Nephron (organoid): ENCODE data around the gene UBR4.
A peak's percentile ranks its signal among the peaks of the same experiment; 100 is the strongest.

ENCODE experiments used
- H3K27ac Mint-ChIP-seq, 3 experiments: 2 replicates each; pipeline ENCODE4 v1.8.0; 2020; ENCODE audit warnings: mixed read lengths in 3 of 3, mild to moderate bottlenecking in 2 of 3, moderate library complexity in 1 of 3
- H3K27me3 Mint-ChIP-seq: 2 replicates; pipeline ENCODE4 v1.8.0; 2021; ENCODE audit warnings: low read depth, mild to moderate bottlenecking, moderate library complexity, mixed read lengths
- H3K36me3 Mint-ChIP-seq: 2 replicates; pipeline ENCODE4 v1.8.0; 2020; ENCODE audit warnings: low read depth, mixed read lengths
- H3K4me1 Mint-ChIP-seq: 2 replicates; pipeline ENCODE4 v1.8.0; 2020; ENCODE audit warnings: mixed read lengths
- H3K4me3 Mint-ChIP-seq, 3 experiments: 2 replicates each; pipeline ENCODE4 v1.8.0; 2020; ENCODE audit warnings: mild to moderate bottlenecking in 3 of 3, mixed read lengths in 3 of 3, moderate library complexity in 2 of 3
- H3K9me3 Mint-ChIP-seq: 2 replicates; pipeline ENCODE4 v1.8.0; 2020; ENCODE audit warnings: mixed read lengths
- TF ChIP-seq, protein P1 (sequence below), 3 experiments: fragments of 200-600 bp; sonication (generic); IDR thresholded peaks; one replicate each; pipeline ENCODE4 v1.5.0; 2021; ENCODE audit warnings: antibody characterized with exemption in 3 of 3; ENCODE audit not compliant: unreplicated experiment in 3 of 3

Gene UBR4

GRCh38 chr1:19210772-19211549 is 895 bp upstream of the UBR4 start:
- Mint-ChIP-seq H3K9me3 (no peaks in the 10 kb centered on the region), H3K36me3 (peaks cover 12% of the 10 kb centered on the region), H3K4me1 (peaks cover 45% of the 10 kb centered on the region), H3K4me3 (peak overlapping the region; percentile 91 to 96 (median 94)), H3K27ac (peak overlapping the region; percentile 93 to 98 (median 96)), H3K27me3 (no peaks in the 10 kb centered on the region)
- TF ChIP-seq, protein P1, sequence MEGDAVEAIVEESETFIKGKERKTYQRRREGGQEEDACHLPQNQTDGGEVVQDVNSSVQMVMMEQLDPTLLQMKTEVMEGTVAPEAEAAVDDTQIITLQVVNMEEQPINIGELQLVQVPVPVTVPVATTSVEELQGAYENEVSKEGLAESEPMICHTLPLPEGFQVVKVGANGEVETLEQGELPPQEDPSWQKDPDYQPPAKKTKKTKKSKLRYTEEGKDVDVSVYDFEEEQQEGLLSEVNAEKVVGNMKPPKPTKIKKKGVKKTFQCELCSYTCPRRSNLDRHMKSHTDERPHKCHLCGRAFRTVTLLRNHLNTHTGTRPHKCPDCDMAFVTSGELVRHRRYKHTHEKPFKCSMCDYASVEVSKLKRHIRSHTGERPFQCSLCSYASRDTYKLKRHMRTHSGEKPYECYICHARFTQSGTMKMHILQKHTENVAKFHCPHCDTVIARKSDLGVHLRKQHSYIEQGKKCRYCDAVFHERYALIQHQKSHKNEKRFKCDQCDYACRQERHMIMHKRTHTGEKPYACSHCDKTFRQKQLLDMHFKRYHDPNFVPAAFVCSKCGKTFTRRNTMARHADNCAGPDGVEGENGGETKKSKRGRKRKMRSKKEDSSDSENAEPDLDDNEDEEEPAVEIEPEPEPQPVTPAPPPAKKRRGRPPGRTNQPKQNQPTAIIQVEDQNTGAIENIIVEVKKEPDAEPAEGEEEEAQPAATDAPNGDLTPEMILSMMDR (IDR thresholded peaks at IDR 0.05; ENCODE audit: unreplicated experiment in 3 of 3) = no peak

DNA sequence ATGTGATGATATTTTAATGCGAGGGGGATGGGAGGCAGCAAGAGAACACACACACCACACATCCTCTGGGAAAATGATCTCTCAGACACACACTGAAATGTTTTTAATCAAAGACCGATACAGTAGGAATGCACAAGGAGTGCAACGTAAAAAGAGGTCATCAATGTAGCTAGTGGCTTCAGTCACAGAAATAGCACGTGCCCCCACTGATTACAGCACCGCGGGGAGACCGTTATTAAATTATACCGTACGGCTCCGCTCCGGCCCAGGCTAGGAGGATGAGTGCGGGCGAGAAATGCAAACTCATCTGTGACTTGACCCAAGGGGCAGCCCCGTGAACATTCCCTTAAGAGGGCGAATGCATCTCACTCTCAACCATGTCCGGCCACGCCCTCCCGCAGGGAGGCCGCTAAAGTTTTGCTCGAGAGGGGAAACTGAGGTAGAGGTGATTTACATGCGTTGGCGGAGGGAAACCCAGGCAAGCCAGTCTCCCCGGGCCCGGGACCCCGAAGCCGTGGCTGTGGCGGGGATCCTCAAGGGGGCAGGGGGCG is 552 bp downstream of the UBR4 start:
- H3K9me3 Mint-ChIP-seq = no peaks in the 10 kb centered on the region

GRCh38 chr1:19208710-19209438 is 1.2 kb downstream of the UBR4 start:
- H3K36me3 Mint-ChIP-seq = peaks cover 4% of the 10 kb centered on the region
- H3K4me3 Mint-ChIP-seq = peak overlapping the region; percentile 91 to 96 (median 94)
- peak overlapping the region; percentile 75 to 94 (median 94) for H3K27ac Mint-ChIP-seq
- H3K27me3 Mint-ChIP-seq = no peaks in the 10 kb centered on the region
- H3K4me1 Mint-ChIP-seq = peaks cover 58% of the 10 kb centered on the region
- no peaks in the 10 kb centered on the region for H3K9me3 Mint-ChIP-seq
- TF ChIP-seq, protein P1 (IDR thresholded peaks at IDR 0.05; ENCODE audit: unreplicated experiment in 3 of 3) = no peak

More for the DNA sequence above, 552 bp downstream of the UBR4 start:
- Mint-ChIP-seq H3K27ac (peak overlapping the region; percentile 75 to 94 (median 94)), H3K4me1 (peaks cover 57% of the 10 kb centered on the region), H3K27me3 (no peaks in the 10 kb centered on the region), H3K36me3 (peaks cover 8% of the 10 kb centered on the region), H3K4me3 (peak overlapping the region; percentile 91 to 96 (median 94))
- TF ChIP-seq, protein P1 (IDR thresholded peaks at IDR 0.05; ENCODE audit: unreplicated experiment in 3 of 3) = no peak

DNA sequence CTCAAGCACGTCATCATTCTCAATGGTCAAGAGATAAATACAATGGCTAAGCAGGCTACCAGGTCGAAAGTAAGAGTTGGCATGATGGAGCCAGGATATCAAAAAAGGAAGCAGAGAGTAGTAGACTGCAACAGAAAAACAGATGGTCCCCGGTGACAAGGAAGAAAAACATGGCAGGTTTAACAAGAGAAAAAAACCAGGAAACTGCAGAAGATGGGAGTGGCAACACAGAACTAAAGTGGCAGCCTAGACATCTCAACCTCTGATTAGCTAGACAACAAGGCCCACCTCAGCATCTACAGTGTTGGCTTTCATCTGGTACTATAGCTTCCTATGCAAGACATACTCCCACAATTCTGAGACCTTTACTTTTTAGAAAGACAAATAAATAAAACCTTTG is 3.1 kb downstream of the UBR4 start:
- Mint-ChIP-seq H3K9me3 (no peaks in the 10 kb centered on the region), H3K27ac (peak overlapping the region in 1 of 3 experiments; percentile 30)

DNA sequence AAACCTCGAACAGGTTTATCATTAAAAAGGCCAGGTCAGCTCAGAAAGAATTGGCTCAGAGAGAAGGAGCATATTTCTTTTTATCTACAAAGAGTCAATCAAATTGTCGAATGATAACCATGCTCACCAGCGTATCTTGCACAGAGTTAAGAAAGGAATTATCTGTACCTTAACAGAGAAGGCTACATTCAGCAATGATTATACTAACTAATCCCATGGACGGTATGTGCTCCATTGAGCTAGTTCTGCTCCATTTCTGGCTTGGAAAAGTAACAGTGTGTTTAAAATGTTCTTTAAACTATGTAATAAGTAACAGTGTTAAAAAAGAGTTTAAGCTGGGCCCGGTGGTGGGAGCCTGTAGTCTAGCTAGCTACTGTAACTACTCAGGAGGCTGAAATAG is 4.2 kb downstream of the UBR4 start:
- Mint-ChIP-seq H3K4me1 (peaks cover 44% of the 10 kb centered on the region), H3K27ac (peak overlapping the region in 1 of 3 experiments; percentile 2), H3K36me3 (no peaks in the 10 kb centered on the region), H3K4me3 (no peak overlapping the region), H3K27me3 (no peaks in the 10 kb centered on the region), H3K9me3 (no peaks in the 10 kb centered on the region)
- TF ChIP-seq, protein P1 (IDR thresholded peaks at IDR 0.05; ENCODE audit: unreplicated experiment in 3 of 3) = no peak

More for the DNA sequence above, 3.1 kb downstream of the UBR4 start:
- no peaks in the 10 kb centered on the region for H3K27me3 Mint-ChIP-seq
- H3K36me3 Mint-ChIP-seq = no peaks in the 10 kb centered on the region
- H3K4me3 Mint-ChIP-seq = peak overlapping the region; percentile 35 to 79 (median 64)
- peaks cover 54% of the 10 kb centered on the region for H3K4me1 Mint-ChIP-seq
- TF ChIP-seq, protein P1 (IDR thresholded peaks at IDR 0.05; ENCODE audit: unreplicated experiment in 3 of 3) = no peak
